Body of pancreas (tissue), 4 donors: ENCODE results near the gene MTCH2.

ENCODE experiments used
- CTCF ChIP-seq, 7 experiments: fragments of 450-650 bp in 4 of 7; fragments of 200-600 bp in 3 of 7; sonication (generic) in 3 of 7; IDR thresholded peaks; one replicate each; pipeline ENCODE4 v1.5.1; 2016 to 2019; ENCODE audit warnings: antibody characterized with exemption in 7 of 7
- POLR2A ChIP-seq, 3 donors: fragments of 450-650 bp; IDR thresholded peaks; one replicate each; pipeline ENCODE4 v1.6.1; 2016; ENCODE audit warnings: antibody characterized with exemption in 3 of 3, mild to moderate bottlenecking in 2 of 3

- no peak for TF ChIP-seq CTCF (IDR thresholded peaks at IDR 0.05)
- no peak for TF ChIP-seq POLR2A (IDR thresholded peaks at IDR 0.05)
These were observed 69.6 kb downstream of the MTCH2 start for GRCh38 chr11:47572715-47573255.
